M059J (cell line): ENCODE data around the gene SYCE1. TPM values are rescaled to one million over a fixed set of nuclear protein-coding genes. Genes with fewer than 3 reads are reported as not detected.
"Not testable (repeated sequence)": the region's sequence is repeated elsewhere in the genome, so short reads cannot be mapped to it uniquely, and the experiment has no call there.

Experiments
- DNase-seq: peaks from one replicate; pipeline ENCODE4 v3.0.0-alpha.2; 2012; ENCODE audit warnings: low read depth
- total RNA-seq: library from RNA; depleted of rRNA; stranded (reverse); fragments of >200 nt; shearing (Covaris generic); gene quantifications from 2 replicates; pipeline ENCODE4 v1.2.3, GENCODE V29; 2014

Gene SYCE1
- total RNA-seq, 1 experiment from 2014 or later: not detected

DNA sequence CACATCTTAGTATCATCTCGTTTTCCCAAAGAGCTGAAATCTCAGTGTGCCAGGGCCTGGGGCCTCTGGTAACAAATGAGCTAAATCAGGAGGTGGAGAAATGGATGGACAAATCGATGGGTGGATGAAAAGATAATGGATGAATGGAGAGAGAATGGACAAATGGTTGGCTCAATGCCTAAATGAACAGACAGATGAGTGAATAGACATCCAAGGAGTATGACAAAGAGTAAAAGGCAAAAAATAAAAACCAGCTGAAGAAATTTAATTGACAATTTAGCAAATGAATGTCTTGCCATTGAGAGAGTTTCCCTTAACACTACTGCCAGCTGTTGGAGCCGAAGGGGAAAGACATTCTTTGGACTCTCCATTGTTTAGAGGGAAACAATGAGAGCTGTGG lies 8.0 kb downstream of the SYCE1 start:
- no peak for DNase-seq

DNA sequence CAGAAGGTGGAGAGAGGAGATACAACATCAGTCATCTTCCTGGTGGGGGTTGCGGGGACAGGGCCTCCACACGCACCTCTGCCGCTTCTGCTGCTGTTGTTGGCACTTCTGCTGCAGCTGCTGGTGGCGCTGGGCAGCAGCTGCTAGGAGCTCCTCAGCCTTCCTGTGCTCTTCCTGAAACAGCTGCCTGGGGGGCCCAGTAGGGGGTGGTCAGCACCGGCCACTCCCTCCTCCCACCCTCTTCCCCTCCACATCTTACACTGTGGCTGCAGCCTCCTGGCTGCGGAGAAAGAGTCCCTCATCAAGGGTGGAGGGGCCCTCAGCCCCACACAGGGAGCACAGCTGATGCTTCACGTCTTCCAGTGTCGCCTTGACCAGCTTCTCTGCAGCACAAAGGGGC lies 9.9 kb downstream of the SYCE1 start:
- no peak for DNase-seq

DNA sequence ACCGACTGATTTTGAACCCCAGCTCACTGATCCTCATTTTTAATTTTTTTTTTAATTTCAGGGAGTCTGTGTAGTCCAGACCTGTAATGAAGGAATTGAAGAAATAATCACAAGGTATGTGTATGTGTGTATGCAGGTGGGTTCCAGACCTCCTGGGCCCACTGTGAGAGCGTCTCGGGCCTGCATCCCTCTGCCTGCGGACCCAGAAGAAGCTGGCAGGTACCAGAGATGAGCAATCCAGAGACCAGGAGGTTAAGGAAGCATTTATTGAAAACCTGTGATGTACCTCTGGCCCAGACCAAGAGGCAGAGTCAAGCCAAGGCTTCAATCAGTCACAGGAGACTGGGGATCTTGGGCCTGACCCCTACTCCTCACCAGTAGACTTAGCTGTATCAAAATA lies 10.8 kb downstream of the SYCE1 start:
- no peak for DNase-seq

DNA sequence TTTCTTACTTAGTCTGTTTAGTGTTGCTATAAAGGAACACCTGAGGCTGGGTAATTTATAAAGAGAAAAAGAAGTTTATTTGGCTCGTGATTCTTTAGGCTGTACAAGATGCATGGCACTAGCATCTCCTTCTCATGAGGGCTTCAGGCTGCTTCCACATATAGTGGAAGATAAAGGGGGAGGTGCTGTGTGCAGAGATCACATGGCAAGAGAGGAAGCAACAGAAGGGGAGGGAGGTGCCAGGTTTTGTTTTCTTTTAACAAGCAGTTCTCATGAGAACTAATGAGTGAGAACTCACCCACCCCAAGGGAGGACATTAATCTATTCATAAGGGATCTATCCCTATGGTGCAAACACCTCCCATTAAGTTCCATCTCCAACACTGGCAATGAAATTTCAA lies 20.9 kb downstream of the SYCE1 start:
- no peak for DNase-seq

DNA sequence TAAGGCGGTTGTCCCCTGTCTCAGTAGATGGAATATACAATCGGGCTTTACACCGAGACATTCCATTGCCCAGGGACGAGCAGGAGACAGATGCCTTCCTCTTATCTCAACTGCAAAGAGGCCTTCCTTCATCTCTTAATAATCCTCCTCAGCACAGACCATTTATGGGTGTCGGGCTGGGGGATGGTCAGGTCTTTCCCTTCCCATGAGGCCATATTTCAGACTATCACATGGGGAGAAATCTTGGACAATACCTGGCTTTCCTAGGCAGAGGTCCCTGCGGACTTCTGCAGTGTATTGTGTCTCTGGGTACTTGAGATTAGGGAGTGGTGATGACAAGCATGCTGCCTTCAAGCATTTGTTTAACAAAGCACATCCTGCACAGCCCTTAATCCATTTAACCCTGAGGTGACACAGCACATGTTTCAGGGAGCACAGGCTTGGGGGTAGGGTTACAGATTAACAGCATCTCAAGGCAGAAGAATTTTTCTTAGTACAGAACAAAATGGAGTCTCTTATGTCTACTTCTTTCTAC lies 23.9 kb downstream of the SYCE1 start:
- not testable (repeated sequence) for DNase-seq

DNA sequence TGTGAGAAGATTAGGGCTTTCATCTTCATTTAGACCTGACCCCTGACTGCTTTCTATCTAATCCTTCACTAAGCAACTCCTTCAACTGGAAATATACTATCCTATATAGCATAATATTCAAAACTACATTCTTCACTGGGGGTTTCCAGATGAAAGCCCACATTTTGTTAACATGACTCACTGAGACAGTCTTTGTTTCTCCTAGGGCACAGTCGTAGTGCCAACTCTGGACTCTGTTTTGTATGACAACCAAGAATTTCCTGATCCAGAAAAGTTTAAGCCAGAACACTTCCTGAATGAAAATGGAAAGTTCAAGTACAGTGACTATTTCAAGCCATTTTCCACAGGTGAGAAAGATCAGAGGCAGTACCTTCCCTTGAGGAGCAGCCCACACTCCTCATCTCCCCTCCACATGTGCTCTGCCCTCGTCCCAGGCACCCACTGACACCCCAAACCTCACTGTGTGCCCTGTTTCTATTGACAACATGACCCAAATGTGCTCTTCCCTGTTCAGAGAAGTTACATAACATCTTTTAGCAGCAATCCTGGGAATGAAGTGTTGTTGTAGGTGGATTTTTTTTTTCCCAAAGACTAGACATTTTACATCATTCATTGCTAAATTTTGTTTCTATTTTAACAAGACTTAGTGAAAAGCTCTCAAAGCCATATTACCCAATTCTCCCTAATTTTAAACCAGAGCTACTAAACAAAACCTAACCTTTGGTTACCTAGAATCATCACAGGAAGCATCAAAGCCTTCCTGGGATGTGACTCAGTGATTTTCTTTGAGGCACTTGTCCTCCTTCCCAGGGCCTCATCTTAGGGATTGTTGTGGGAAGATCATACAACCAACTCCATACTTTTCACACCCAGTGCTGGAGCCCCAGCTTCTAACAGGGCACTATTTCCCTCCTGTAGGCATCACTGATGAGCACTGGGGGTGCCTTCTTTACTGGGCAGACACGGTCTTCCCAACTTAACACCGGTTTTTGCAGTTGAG lies 27.5 kb downstream of the SYCE1 start:
- peak; percentile 18 for DNase-seq

DNA sequence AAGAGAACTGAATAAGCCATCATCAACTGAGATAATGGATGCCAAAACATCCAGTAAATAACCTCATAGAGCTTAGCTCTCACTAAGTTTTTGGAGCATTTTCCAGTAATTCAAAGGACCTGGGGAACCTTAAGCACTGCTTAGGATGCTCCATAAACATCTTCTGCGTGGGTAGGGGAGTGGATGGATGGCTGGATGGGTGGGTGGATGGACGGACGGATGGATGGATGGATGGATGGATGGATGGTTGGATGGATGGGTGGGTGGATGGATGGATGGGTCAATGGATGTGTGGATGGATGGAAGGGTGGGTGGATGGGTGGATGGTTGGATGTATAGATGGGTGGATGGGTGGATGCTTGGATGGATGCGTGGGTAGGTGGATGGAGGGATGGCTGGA lies 29.2 kb downstream of the SYCE1 start:
- DNase-seq: no peak

DNA sequence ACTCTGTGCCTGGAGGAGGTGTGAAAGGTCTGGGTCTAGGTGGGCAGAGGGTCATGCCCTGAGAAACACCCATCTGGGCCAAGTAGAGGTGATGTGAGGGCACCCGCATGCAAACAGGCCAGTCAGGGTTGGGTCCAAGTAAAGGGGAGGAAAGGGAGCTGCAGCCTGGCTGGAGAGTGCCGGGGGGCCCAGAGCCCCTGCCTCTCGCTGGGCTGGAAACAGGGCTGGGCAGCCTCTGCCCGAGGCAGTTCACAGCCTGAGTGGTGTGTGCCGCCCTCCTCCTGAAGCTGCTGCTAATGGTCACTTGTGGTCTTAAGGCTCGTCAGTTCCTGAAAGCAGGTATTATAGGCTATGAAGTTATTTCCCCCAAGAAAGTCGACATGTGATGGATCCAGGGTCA lies 31.0 kb downstream of the SYCE1 start:
- no peak for DNase-seq

DNA sequence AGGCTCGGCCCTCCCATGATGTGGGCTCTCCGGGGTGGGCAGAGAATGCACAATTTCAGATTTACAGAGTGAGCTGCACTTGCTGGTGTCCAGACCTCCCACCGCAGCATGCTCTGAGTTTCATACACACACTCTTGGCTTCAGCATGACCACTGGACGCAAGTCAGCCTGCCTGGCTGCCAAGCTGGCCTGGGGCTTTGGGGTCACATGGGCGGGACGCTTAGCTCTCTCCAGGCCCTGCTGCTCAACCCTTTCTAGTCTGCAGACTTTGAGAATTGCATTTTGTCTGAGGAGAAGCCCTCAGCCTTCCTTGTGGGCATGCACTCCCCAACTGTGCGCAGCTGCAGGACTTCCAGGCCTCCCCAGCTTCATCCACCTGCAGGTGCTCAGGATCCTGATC lies 32.5 kb downstream of the SYCE1 start:
- DNase-seq: no peak

DNA sequence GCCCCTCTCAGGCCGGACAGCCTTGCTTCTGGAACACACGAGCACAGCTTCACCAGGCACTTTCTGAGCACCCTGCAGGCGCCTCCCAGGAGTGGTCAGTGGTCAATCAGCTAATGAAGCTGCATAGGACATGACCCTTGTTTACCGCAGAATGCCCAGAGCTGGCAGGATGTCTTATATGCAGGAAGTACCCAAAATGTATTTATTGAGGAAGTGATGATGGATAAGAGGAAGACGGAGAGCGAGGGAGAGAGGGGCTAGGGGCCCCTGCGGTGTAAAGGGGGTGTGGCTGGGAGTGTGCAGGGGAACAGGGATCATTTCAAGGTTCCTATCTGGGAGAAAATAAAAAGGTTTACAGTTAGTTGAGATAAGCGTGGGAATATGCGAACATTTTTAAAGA lies 34.9 kb downstream of the SYCE1 start:
- no peak for DNase-seq

DNA sequence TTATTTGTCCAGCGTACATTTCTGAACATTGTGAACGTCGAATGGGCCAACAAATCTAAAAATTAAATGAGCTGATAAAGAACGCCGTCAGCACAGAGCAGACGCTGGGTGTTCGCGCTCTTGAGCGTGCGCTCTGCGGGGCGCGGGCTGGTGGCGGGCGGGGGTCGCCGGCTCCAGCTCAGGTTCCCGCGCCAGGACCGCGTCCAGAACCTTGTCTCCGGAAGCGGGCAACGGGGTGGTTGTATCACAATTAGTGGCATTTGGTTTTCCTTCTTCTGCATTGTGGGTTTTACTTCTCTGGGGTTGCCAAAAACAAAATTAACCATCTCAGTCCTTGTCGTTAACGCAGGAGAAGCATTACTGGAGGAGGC lies 35.8 kb downstream of the SYCE1 start:
- no peak for DNase-seq

DNA sequence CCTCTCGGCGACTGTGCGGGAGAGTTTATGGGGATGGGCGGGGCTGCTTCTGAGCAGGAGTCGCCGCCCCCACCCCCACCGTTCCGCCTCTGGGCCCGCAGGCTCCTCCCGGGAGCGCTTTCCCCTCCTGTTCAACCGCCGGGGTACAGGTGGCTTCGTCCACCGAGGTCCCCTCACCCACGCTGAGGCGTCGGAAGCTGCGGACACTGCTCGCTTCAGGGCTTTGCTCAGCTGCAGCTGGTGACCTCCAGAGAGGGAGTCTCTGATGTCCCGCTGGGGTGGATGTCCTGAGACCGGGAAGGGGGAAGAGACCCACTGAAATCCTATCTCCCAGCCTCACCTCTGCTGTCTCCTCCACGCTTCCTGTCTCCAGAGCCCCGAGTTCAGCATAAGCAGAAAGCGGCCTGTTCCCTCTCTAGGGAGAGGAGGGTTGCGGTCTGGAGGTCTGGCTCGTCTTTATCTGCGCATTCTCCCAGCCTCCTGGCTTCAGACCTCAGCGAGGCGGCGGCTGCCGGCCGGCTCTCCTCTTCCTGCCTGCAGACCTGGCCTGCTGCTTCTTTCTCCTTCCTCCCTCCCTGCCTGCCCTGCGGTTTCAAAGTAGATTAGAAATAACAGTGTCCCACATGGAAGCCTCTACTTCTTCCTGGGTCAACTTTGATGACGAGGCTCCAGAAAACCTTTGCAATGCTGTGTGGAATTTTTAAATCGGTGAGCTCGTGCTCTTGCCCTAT lies 36.4 kb downstream of the SYCE1 start:
- DNase-seq: no peak

DNA sequence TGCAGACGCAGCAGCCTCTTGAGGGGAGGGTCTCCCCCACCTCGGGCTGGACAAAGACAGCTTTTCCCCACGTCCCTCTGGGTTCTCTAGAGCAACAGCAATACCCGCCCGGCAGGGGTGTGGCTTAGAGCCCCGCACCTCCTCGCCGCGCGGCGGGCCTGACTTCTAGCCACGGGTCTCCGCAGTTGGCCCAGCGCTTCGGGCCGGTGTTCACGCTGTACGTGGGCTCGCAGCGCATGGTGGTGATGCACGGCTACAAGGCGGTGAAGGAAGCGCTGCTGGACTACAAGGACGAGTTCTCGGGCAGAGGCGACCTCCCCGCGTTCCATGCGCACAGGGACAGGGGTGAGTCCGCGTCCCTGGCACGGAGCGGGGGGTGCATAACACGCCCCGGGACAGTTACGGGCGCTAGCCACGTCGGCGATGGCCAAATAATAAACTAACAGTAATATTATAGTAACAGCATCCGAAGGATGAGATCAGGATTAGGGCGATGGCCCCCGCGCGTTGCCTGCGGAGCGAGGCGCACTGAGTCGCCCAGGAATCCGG lies 37.0 kb downstream of the SYCE1 start:
- DNase-seq: no peak

DNA sequence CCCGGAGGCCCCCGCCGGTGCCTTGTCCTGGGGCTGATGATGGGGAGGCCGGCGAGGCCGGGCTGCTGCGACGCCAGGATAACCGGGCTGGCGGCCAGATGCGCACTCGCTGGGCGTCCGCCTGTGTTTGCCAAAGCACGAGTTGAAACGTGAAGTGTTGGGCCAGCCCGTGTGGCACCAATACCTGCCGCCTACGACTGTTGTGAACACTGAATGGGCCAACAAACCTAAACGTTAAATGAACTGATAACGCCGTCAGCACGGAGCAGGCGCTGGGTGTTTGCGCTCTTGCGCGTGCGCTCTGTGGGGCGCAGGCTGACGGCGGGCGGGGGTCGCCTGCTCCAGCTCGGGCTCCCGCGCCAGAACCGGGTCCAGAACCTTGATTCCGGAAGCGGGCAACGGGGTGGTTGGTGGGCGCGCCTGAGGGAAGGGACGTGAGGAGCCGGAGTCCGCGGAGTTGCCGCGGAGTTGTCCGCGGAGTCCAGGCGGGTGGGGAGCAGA lies 37.6 kb downstream of the SYCE1 start:
- DNase-seq: no peak

DNA sequence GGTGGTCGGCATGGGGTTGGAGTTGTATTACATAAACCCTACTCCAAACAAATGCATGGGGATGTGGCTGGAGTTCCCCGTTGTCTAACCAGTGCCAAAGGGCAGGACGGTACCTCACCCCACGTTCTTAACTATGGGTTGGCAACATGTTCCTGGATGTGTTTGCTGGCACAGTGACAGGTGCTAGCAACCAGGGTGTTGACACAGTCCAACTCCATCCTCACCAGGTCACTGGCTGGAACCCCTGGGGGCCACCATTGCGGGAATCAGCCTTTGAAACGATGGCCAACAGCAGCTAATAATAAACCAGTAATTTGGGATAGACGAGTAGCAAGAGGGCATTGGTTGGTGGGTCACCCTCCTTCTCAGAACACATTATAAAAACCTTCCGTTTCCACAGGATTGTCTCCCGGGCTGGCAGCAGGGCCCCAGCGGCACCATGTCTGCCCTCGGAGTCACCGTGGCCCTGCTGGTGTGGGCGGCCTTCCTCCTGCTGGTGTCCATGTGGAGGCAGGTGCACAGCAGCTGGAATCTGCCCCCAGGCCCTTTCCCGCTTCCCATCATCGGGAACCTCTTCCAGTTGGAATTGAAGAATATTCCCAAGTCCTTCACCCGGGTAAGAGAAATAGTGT lies 38.3 kb downstream of the SYCE1 start, which contains the start of gene CYP2E1:
CYP2E1 (plus strand) TSS at position 407 of the 632 bp plus-strand sequence; CDS start at position 440, 33 bp downstream.
- no peak for DNase-seq

DNA sequence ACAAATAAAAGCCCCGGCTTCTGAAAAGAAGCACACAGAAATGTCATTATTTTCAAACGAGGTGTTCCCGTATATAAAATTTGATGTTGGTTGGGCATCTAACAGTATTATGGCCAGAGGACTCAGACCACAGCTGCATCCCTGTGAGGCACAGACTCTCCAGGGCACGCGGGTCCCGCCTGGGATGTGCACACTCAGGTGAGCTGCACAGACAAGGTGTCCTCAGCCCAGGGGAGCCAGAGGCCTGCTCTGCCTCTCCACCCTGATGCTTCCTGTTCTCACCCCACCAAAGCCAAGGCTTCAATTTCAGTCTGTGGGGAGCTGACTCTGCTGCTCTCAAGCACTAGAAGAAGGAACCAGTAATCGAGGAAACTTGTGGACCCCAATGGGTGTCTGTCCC lies 39.9 kb downstream of the SYCE1 start:
- no peak for DNase-seq

DNA sequence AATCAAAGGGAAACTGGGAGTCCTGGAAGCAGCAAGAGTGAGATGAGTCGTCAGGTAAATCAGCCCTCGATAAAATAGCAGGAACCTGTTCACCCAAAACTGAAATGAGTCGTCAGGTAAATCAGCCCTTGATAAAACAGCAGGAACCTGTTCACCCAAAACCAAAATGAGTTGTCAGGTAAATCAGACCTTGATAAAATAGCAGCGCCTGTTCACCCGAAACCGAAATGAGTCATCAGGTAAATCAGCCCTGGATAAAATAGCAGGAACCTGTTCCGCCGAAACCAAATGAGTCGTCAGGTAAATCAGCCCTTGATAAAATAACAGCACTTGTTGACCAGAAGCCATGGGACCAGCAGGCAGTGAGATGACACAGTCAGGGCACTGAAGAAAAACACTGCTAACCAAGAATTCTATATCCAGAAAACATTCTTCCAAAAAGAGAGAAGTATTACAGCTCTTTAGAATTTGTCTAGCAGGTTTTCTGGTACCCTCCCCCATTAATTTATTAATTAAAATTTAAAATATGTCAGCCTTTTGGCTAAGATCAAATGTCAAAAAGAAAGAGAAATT lies 41.7 kb downstream of the SYCE1 start:
- DNase-seq: no peak

DNA sequence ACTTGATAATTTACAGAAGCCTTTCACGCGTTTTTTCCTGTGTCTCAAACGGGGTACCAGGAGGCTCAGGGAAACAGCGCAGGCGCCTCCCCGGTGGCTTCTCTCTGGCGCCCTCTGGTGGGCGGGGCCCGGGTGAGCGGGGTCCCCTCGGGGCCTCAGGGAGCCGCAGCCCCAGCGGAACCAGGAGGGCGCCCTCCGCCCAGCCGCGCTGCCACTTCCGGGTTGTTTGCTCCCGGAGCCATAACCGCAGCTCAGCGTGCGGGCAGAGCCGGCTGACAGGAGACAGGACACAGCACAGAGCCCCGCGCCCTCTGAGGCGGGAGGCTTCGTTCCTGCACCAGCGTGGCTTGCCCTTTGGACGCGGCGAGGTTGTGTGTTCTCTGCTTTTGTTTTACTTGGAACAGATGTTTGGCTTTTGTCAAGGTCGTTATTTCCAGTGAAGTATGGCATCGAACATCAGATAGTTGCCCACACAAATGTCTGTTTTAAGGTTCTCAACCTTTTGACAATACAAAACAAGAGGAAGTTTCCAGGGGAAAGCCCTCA lies 45.1 kb downstream of the SYCE1 start:
- no peak for DNase-seq

DNA sequence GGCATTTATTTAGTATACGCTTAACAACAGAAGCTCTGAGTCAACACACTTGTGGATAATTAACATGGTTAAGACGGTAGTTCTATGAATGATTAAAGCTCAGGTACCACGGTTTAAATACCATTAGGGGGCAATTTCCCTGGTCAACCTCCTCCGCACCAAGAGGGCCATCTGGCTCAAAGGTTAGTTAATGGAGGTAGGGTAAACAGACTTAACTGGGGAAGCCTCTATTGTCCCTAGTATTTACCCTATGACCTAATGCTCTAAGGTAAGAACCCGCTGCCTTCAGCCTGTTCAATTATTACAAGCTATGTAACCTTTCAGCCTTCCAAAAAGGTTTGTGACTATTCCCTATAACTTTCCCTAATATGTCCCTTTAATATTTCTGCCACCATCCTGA lies 46.9 kb downstream of the SYCE1 start:
- DNase-seq: not testable (repeated sequence)

DNA sequence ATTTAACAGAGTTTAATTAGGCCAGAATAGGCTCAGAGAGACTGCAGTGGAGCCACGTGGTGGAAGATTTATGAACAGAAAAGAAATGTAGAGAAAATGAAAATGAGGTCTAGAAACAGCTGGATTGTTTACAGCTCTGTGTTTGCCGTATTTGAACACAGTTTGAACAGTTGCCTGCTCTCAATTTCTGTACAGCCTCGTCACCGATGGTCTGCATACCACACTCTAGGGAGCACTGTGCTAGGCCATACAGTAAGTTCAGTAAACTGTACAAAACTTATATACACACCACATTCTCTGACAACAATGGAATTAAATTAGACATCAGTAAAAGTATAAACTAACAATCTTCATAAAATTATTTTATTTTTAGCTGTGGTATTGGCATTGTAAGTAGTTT lies 49.3 kb downstream of the SYCE1 start:
- no peak for DNase-seq

DNA sequence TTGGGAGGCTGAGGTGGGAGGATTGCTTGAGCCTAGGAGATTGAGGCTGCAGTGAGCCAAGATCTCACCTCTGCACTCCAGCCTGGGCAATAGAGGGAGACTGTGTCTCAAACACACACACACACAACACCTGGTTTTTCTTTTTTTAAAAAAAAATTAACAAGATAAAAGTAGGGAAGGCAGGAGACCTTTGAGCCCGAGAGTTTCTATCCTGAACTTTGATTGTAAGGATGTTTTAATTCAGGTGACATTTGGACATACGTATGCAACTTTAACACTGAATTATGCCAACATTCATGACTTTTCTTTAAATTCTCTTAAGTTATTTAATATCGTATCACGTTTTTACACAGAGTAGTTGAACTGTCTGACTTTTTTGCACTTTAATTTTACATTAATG lies 49.9 kb downstream of the SYCE1 start:
- DNase-seq: no peak
